ENCODE measurements around the gene SECISBP2L.

The SECISBP2L gene

GRCh38 chr15:48962662-48963523, 83.4 kb downstream of the SECISBP2L start:
- no peak for DNase-seq

- no peak for DNase-seq
Measured at GRCh38 chr15:48955967-48956366, 90.3 kb downstream of the SECISBP2L start.

DNA sequence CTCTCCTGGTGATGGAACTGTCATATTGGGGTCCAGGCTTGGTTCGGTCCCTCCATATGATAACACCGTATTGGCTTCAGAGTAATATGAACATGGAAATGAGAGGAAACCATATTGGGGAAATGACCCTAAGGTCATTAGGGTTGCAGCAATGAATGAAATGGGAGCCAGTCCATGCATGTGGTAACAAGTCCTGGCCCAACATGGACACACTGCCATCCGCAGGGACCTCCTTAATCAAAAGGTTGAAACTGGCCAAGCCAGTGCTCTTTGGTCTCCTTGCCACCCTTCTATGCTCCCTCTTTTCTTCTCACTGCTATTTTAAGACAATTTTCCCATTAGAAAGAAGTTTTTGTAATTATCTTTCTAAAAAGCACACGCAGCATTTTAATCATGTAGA, 90.9 kb downstream of the SECISBP2L start:
- no peak for DNase-seq

GRCh38 chr15:48954538-48954937, 91.7 kb downstream of the SECISBP2L start:
- no peak for DNase-seq

GRCh38 chr15:48946840-48947187, 99.4 kb downstream of the SECISBP2L start:
- no peak for DNase-seq

- DNase-seq: peak; percentile 23
Measured at GRCh38 chr15:48946074-48946839, 100.0 kb downstream of the SECISBP2L start.

DNA sequence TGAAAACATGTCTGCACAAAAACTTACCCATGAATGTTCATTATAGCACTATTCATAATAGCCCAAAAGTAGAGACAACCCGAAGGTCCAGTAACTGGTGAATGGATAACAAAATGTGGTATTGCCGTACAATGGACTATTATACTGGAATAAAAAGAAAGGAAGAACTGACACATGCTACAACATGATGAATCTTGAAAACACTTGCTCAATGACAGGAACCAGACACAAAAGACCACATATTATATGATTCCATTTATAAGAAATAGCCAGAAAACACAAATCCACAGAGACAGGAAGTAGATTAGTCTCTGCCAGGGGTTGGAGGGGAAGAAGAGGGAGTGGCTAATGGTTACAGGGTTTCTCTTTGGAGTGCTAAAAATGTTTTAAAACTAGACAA, 100.9 kb downstream of the SECISBP2L start:
- DNase-seq: no peak

GRCh38 chr15:48941904-48942303, 104.3 kb downstream of the SECISBP2L start:
- no peak for DNase-seq

GRCh38 chr15:48940508-48940907, 105.7 kb downstream of the SECISBP2L start:
- DNase-seq: no peak

GRCh38 chr15:48939648-48940047, 106.6 kb downstream of the SECISBP2L start:
- DNase-seq: no peak

All from suppressor macrophage treated with lipopolysaccharide for 4 hours (primary cell).